ENCODE measurements around the gene GNAO1. TPM values are rescaled to one million over a fixed set of nuclear protein-coding genes. Genes with fewer than 3 reads are reported as not detected.

Gene GNAO1
- total RNA-seq, 4 donors from 2014 or later, result 2.7 to 12.9 (median 6.1) TPM

DNA sequence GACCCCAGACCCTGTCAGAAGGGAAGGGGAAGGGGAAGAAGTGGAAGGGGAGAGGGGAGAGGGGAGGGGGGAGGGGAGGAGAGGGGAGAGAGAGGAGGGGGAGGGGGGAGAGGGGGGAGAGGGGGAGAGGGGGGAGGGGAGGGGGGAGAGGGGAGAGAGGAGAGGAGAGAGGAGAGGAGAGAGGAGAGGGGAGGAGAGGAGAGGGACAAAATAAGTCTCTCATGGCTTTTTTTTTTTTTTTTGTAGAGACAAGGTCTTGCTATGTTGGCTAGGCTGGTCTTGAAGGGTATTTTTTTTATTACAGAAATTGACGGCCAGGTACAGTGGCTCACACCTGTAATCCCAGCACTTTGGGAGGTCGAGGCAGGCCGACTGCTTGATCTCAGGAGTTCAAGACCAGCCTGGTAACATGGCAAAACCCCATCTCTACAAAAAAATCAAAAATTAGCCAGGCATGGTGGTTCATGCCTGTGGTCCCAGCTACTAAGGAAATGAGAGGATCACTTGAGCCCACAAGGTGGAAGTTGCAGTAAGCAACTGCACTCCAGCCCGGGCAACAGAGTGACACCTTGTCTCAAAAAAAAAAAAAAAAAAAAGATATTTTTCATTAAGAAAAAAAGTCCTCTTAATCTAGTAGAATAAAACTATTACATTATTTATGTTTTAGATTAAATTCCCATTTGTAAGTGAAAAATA lies 214.8 kb downstream of the GNAO1 start:
- H3K4me1 ChIP-seq, result no peaks in the 10 kb centered on the region
- no peak overlapping the region for H3K27ac ChIP-seq
- no peaks in the 10 kb centered on the region for H3K9me3 ChIP-seq
- no peak overlapping the region for H3K4me3 ChIP-seq
- 70 to 78% methylated on average over 4 of the region's 4 CpGs for WGBS, 2 donors
- TF ChIP-seq EP300 (IDR thresholded peaks at IDR 0.05) (no peak), POLR2A (IDR thresholded peaks at IDR 0.05) (no peak), CTCF (IDR thresholded peaks at IDR 0.05) (no peak)
- H3K36me3 ChIP-seq, result peaks cover 2 to 83% (median 17%) of the 10 kb centered on the region in 3 donors
- no peak for DNase-seq (ENCODE audit: low spot score in 2 of 2)
- H3K27me3 ChIP-seq, result no peaks in the 10 kb centered on the region

Small RNAs within 50 kb of the gene (small RNA-seq; reads per million reads assigned to genes)
- not detected for gene MIR3935

Other genes starting within 250 kb of the GNAO1 start
- gene AMFR, start 234.1 kb downstream of the GNAO1 start, total RNA-seq, result 100 to 1,000 TPM; 263 to 334 (median 292) TPM